Measurements from ENCODE around the gene NSL1. TPM values are rescaled to one million over a fixed set of nuclear protein-coding genes. Genes with fewer than 3 reads are reported as not detected.
"Not testable (repeated sequence)": the region's sequence is repeated elsewhere in the genome, so short reads cannot be mapped to it uniquely, and the experiment has no call there.

NSL1 gene
- total and polyA plus RNA-seq, 4 experiments from 2014 or later, result 38.0 to 61.8 (median 47.4) TPM

GRCh38 chr1:212782422-212783154 lies 9.0 kb downstream of the NSL1 start:
- intact Hi-C loops (cut with micrococcal nuclease), result loop anchor here (1.0 kb wide), 3 partner anchors 83 to 305 kb away; partner anchors contain the start of gene BATF3
- no peaks in the 10 kb centered on the region for H3K4me1 ChIP-seq (ENCODE audit: insufficient read depth, low read length)
- H3K4me1 Mint-ChIP-seq, result peaks cover 2 to 8% (median 6%) of the 10 kb centered on the region in 4 donors
- DNase-seq, result peak in 4 of 5 donors; percentile 29 to 38 (median 32)
- peak overlapping the region in 3 of 7 donors; percentile 12 to 29 (median 17) for H3K27ac Mint-ChIP-seq
- H3K9me3 Mint-ChIP-seq, result no peaks in the 10 kb centered on the region
- H3K9me3 ChIP-seq (ENCODE audit: control insufficient read depth in 1 of 2, low read length in 2 of 2), result no peaks in the 10 kb centered on the region
- no peaks in the 10 kb centered on the region for H3K27me3 Mint-ChIP-seq
- no peak overlapping the region for H3K27ac ChIP-seq (ENCODE audit: low read depth, low read length)
- H3K4me3 ChIP-seq (ENCODE audit: low read length in 2 of 2), result no peak overlapping the region
- ChIA-PET CTCF (ENCODE audit: partially characterized antibody) (interaction anchor here (0.8 to 4.6 kb wide), 12 partner anchors 9 to 325 kb away, joined by 3 to 67 read pairs (median 6); partner anchors contain the start of genes NSL1 and TATDN3), POLR2A (ENCODE audit: partially characterized antibody) (interaction anchor here (0.6 to 0.9 kb wide), 2 partner anchors 8 to 220 kb away, joined by 3 to 6 read pairs; partner anchors contain the start of genes NSL1 and TATDN3)
- H3K27me3 ChIP-seq (ENCODE audit: insufficient read depth, low read length), result no peaks in the 10 kb centered on the region
- H3K36me3 Mint-ChIP-seq, result peaks cover 45 to 50% of the 10 kb centered on the region in 2 donors
- peak overlapping the region in 1 of 8 donors; percentile 10 for H3K4me3 Mint-ChIP-seq
- H3K36me3 ChIP-seq (ENCODE audit: insufficient read depth, low read length), result peaks cover 11% of the 10 kb centered on the region

DNA sequence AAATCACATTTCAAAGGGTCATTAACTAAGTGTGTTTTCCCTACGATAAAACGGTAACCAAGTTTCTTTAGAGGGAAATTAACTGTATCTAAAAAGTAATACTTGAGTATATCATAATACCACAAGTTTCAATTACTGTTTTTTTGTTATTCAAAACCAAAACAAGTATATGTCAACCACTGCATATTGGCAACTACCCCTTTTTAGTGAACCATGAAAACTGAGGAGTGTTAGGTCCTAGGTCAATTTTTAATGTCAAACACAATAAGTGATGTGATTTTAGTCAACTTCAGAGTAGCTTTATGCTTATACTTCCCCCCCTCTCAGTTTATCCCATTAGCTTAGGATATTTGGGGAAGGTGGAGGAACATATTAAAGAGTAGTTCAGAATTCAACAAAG lies 10.4 kb downstream of the NSL1 start:
- Mint-ChIP-seq H3K9me3 (no peaks in the 10 kb centered on the region), H3K27ac (no peak overlapping the region), H3K4me1 (peaks cover 2 to 8% (median 6%) of the 10 kb centered on the region in 4 donors), H3K36me3 (peaks cover 45 to 53% of the 10 kb centered on the region in 2 donors), H3K27me3 (no peaks in the 10 kb centered on the region), H3K4me3 (no peak overlapping the region)
- Histone ChIP-seq H3K4me1 (ENCODE audit: insufficient read depth, low read length) (no peaks in the 10 kb centered on the region), H3K9me3 (ENCODE audit: control insufficient read depth in 1 of 2, low read length in 2 of 2) (no peaks in the 10 kb centered on the region), H3K36me3 (ENCODE audit: insufficient read depth, low read length) (peaks cover 11% of the 10 kb centered on the region), H3K27me3 (ENCODE audit: insufficient read depth, low read length) (no peaks in the 10 kb centered on the region), H3K4me3 (ENCODE audit: low read length in 2 of 2) (no peak overlapping the region), H3K27ac (ENCODE audit: low read depth, low read length) (no peak overlapping the region)
- no peak for DNase-seq
- ChIA-PET CTCF (ENCODE audit: partially characterized antibody) (interaction anchor here (1.1 to 4.6 kb wide), 9 partner anchors 10 to 324 kb away, joined by 3 to 67 read pairs (median 8); partner anchors contain the start of genes NSL1 and TATDN3), POLR2A (ENCODE audit: partially characterized antibody) (no interaction called here)
- intact Hi-C loops (cut with micrococcal nuclease), result no loop called here

DNA sequence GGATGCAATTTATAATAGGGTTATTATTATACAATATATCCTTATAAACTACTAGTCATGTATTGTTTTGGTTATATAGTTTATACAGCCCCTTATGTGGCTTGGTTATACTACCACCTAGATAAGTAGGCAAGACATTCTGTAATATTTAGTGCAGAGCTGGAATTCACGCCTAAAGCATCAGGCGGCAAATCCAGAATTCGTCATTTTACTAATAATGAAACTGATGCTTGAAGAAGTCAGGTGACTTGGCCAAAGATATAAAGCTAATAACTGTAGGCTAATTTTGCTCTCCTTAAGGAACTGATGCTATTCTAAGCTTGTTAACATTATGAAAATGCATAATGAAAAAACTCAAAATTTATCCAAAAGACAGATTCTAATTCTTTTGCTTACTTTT lies 10.8 kb downstream of the NSL1 start:
- H3K4me3 Mint-ChIP-seq, result no peak overlapping the region
- Histone ChIP-seq H3K36me3 (ENCODE audit: insufficient read depth, low read length) (peaks cover 11% of the 10 kb centered on the region), H3K4me3 (ENCODE audit: low read length in 2 of 2) (no peak overlapping the region), H3K27me3 (ENCODE audit: insufficient read depth, low read length) (no peaks in the 10 kb centered on the region), H3K9me3 (ENCODE audit: control insufficient read depth in 1 of 2, low read length in 2 of 2) (no peaks in the 10 kb centered on the region), H3K4me1 (ENCODE audit: insufficient read depth, low read length) (no peaks in the 10 kb centered on the region), H3K27ac (ENCODE audit: low read depth, low read length) (no peak overlapping the region)
- H3K9me3 Mint-ChIP-seq, result no peaks in the 10 kb centered on the region
- H3K27ac Mint-ChIP-seq, result no peak overlapping the region
- ChIA-PET POLR2A (ENCODE audit: partially characterized antibody) (no interaction called here), CTCF (ENCODE audit: partially characterized antibody) (interaction anchor here (2.0 to 4.6 kb wide), 5 partner anchors 11 to 303 kb away, joined by 8 to 67 read pairs (median 14); partner anchors contain the start of genes NSL1 and TATDN3)
- peaks cover 0 to 8% (median 6%) of the 10 kb centered on the region in 4 donors for H3K4me1 Mint-ChIP-seq
- peaks cover 42 to 50% of the 10 kb centered on the region in 2 donors for H3K36me3 Mint-ChIP-seq
- no peaks in the 10 kb centered on the region for H3K27me3 Mint-ChIP-seq
- intact Hi-C loops (cut with micrococcal nuclease), result no loop called here
- no peak for DNase-seq

- POLR2A ChIA-PET (ENCODE audit: partially characterized antibody), result not testable (repeated sequence)
Observed at GRCh38 chr1:212779086-212779485, 12.5 kb downstream of the NSL1 start.

DNA sequence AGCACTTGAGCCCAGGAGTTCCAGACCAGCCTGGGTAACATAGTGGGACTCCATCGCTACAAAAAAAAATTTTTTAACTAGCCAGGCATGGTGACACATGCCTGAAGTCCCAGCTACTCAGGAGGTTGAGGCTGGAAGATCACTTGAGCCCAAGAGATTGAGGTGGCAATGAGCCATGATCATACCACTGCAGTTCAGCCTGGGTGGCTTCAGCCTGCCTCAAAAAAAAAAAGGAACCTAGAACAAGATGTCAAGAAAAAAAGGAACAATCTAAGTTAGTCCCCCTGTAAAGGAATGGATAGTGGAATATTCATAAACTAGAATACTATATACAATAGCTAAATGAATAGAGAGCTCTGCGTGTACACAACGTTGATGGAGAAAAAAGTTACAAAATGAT lies 14.4 kb downstream of the NSL1 start:
- peaks cover 41 to 43% of the 10 kb centered on the region in 2 donors for H3K36me3 Mint-ChIP-seq

More at GRCh38 chr1:212779086-212779485, 12.5 kb downstream of the NSL1 start:
- peaks cover 11% of the 10 kb centered on the region for H3K36me3 ChIP-seq (ENCODE audit: insufficient read depth, low read length)
- H3K9me3 ChIP-seq (ENCODE audit: control insufficient read depth in 1 of 2, low read length in 2 of 2); H3K27ac ChIP-seq (ENCODE audit: low read depth, low read length); DNase-seq; H3K4me3 Mint-ChIP-seq; CTCF ChIA-PET (ENCODE audit: partially characterized antibody); H3K27me3 Mint-ChIP-seq; H3K9me3 Mint-ChIP-seq; H3K4me1 ChIP-seq (ENCODE audit: insufficient read depth, low read length); intact Hi-C loops (cut with micrococcal nuclease); H3K27me3 ChIP-seq (ENCODE audit: insufficient read depth, low read length); H3K27ac Mint-ChIP-seq; H3K4me3 ChIP-seq (ENCODE audit: low read length in 2 of 2): not testable (repeated sequence)
- Mint-ChIP-seq H3K36me3 (peaks cover 43 to 48% of the 10 kb centered on the region in 2 donors), H3K4me1 (peaks cover 0 to 15% (median 7%) of the 10 kb centered on the region in 4 donors)

DNA sequence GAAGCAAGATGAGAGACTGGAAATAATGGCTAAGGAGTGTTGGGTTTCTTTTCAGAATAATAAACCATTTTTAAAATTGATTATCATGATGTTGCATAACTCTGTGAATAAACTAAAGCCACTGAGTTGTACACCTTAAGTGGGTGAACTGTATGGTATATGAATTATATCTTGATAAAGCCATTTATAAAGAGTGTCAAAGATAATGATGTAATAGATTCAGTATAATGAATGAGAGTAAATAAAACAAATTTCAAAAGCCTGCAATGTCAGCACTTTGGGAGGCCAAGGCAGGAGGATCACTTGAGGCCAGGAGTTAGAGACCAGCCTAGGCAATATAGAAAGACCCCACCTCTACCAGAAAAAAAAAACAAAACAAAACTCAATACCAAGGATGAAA lies 16.3 kb downstream of the NSL1 start:
- H3K27ac ChIP-seq (ENCODE audit: low read depth, low read length), result no peak overlapping the region
- Mint-ChIP-seq H3K9me3 (peaks cover 0 to 17% (median 8%) of the 10 kb centered on the region in 8 donors), H3K36me3 (peaks cover 51 to 52% of the 10 kb centered on the region in 2 donors), H3K27me3 (no peaks in the 10 kb centered on the region), H3K4me1 (peaks cover 8 to 29% (median 14%) of the 10 kb centered on the region in 4 donors), H3K27ac (peak overlapping the region in 3 of 7 donors; percentile 44 to 85 (median 52)), H3K4me3 (no peak overlapping the region)
- POLR2A ChIA-PET (ENCODE audit: partially characterized antibody), result no interaction called here
- no peak overlapping the region for H3K4me3 ChIP-seq (ENCODE audit: low read length in 2 of 2)
- no peaks in the 10 kb centered on the region for H3K36me3 ChIP-seq (ENCODE audit: insufficient read depth, low read length)
- DNase-seq, result no peak
- intact Hi-C loops (cut with micrococcal nuclease), result no loop called here
- CTCF ChIA-PET (ENCODE audit: partially characterized antibody), result interaction anchor here (1.5 kb wide), 1 partner anchor 11 kb away, joined by 3 read pairs; no protein-coding TSS in a partner anchor
- peaks cover 0 to 4% of the 10 kb centered on the region in 2 donors for H3K9me3 ChIP-seq (ENCODE audit: control insufficient read depth in 1 of 2, low read length in 2 of 2)
- H3K4me1 ChIP-seq (ENCODE audit: insufficient read depth, low read length), result no peaks in the 10 kb centered on the region
- H3K27me3 ChIP-seq (ENCODE audit: insufficient read depth, low read length), result no peaks in the 10 kb centered on the region

More for the DNA sequence above, 14.4 kb downstream of the NSL1 start:
- no peaks in the 10 kb centered on the region for H3K36me3 ChIP-seq (ENCODE audit: insufficient read depth, low read length)
- no peak overlapping the region for H3K27ac ChIP-seq (ENCODE audit: low read depth, low read length)
- DNase-seq, result no peak
- H3K9me3 ChIP-seq (ENCODE audit: control insufficient read depth in 1 of 2, low read length in 2 of 2), result no peaks in the 10 kb centered on the region
- no peak overlapping the region for H3K4me3 ChIP-seq (ENCODE audit: low read length in 2 of 2)
- POLR2A ChIA-PET (ENCODE audit: partially characterized antibody), result interaction anchor here (2.6 kb wide), 1 partner anchor 14 kb away, joined by 13 read pairs; the partner anchor contains the start of genes NSL1 and TATDN3
- no peaks in the 10 kb centered on the region for H3K27me3 Mint-ChIP-seq
- no peaks in the 10 kb centered on the region for H3K4me1 ChIP-seq (ENCODE audit: insufficient read depth, low read length)
- peaks cover 6 to 24% (median 13%) of the 10 kb centered on the region in 4 donors for H3K4me1 Mint-ChIP-seq
- H3K4me3 Mint-ChIP-seq, result no peak overlapping the region
- H3K27me3 ChIP-seq (ENCODE audit: insufficient read depth, low read length), result no peaks in the 10 kb centered on the region
- H3K9me3 Mint-ChIP-seq, result peaks cover 0 to 1% (median 0%) of the 10 kb centered on the region in 8 donors
- CTCF ChIA-PET (ENCODE audit: partially characterized antibody), result interaction anchor here (1.0 to 2.4 kb wide), 6 partner anchors 17 to 300 kb away, joined by 3 to 16 read pairs (median 5); no protein-coding TSS in a partner anchor
- intact Hi-C loops (cut with micrococcal nuclease), result no loop called here
- H3K27ac Mint-ChIP-seq, result peak overlapping the region in 1 of 7 donors; percentile 27

DNA sequence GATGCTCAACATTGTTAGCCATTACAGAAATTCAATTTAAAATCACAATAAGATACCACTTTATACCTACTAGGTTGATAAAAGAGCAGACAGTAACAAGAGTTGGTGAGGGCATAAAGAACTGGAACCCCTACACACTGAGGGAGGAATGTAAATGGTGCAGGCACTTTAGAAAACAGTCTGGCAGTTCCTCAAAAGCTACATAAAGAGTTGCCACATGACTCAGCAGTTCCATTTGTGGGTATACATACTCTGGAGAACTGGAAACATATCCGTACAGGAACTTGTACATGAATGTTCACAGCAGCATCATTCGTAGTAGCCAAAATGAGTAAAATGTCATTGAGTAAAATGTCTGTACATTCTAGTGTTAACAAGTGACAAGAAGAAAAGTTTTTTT lies 17.0 kb downstream of the NSL1 start:
- ChIA-PET CTCF (ENCODE audit: partially characterized antibody) (no interaction called here), POLR2A (ENCODE audit: partially characterized antibody) (no interaction called here)
- H3K4me3 ChIP-seq (ENCODE audit: low read length in 2 of 2), result no peak overlapping the region
- no peaks in the 10 kb centered on the region for H3K4me1 ChIP-seq (ENCODE audit: insufficient read depth, low read length)
- DNase-seq, result no peak
- no peaks in the 10 kb centered on the region for H3K27me3 ChIP-seq (ENCODE audit: insufficient read depth, low read length)
- intact Hi-C loops (cut with micrococcal nuclease), result no loop called here
- Mint-ChIP-seq H3K9me3 (peaks cover 0 to 23% (median 14%) of the 10 kb centered on the region in 8 donors), H3K36me3 (peaks cover 58 to 59% of the 10 kb centered on the region in 2 donors), H3K4me1 (peaks cover 13 to 34% (median 20%) of the 10 kb centered on the region in 4 donors), H3K27me3 (no peaks in the 10 kb centered on the region), H3K27ac (peak overlapping the region in 2 of 7 donors; percentile 9 to 79), H3K4me3 (no peak overlapping the region)
- H3K9me3 ChIP-seq (ENCODE audit: control insufficient read depth in 1 of 2, low read length in 2 of 2), result peaks cover 0 to 4% of the 10 kb centered on the region in 2 donors
- H3K36me3 ChIP-seq (ENCODE audit: insufficient read depth, low read length), result no peaks in the 10 kb centered on the region
- no peak overlapping the region for H3K27ac ChIP-seq (ENCODE audit: low read depth, low read length)

Data from CD4-positive, alpha-beta memory T cell (primary cell).